MCF 10A (cell line): ENCODE results near the gene PRPF40B. TPM values are rescaled to one million over a fixed set of nuclear protein-coding genes. Genes with fewer than 3 reads are reported as not detected.

Experiments used
- BruUV-seq: library from RNA; stranded (reverse); fragments of 400-500 nt; replicated peaks from 2 replicates; lab custom pipeline; 2021; lab: Mats Ljungman, UMichigan
- CTCF ChIA-PET: fragments of 300-600 bp; sonication (Branson Sonifier 250); formaldehyde crosslinking; extraction: SDS; loops from one replicate; lab custom pipeline; 2021; ENCODE audit warnings: antibody characterized with exemption, inconsistent platforms; lab: Yijun Ruan, JAX
- POLR2A ChIA-PET: fragments of 300-600, 350-650 bp; sonication (Branson Sonifier 250); formaldehyde crosslinking; extraction: SDS; loops from one replicate; lab custom pipeline; 2020; ENCODE audit warnings: antibody characterized with exemption, inconsistent platforms; lab: Yijun Ruan, JAX
- DNase-seq: peaks from one replicate; pipeline ENCODE4 v3.0.0-alpha.2; 2018; ENCODE audit not compliant: unreplicated experiment
- H3K27ac Mint-ChIP-seq: one replicate; pipeline ENCODE4 v1.8.0; 2022; ENCODE audit warnings: mild to moderate bottlenecking, low read depth, mixed read lengths; ENCODE audit not compliant: unreplicated experiment
- H3K27me3 Mint-ChIP-seq: one replicate; pipeline ENCODE4 v1.8.0; 2022; ENCODE audit warnings: mixed read lengths; ENCODE audit not compliant: insufficient read depth, unreplicated experiment
- H3K36me3 Mint-ChIP-seq: one replicate; pipeline ENCODE4 v1.8.0; 2022; ENCODE audit warnings: mild to moderate bottlenecking, moderate library complexity, mixed read lengths; ENCODE audit not compliant: insufficient read depth, unreplicated experiment
- H3K4me1 Mint-ChIP-seq: one replicate; pipeline ENCODE4 v1.8.0; 2022; ENCODE audit warnings: mixed read lengths; ENCODE audit not compliant: insufficient read depth, unreplicated experiment
- H3K4me3 Mint-ChIP-seq: one replicate; pipeline ENCODE4 v1.8.0; 2022; ENCODE audit warnings: mild to moderate bottlenecking, moderate library complexity, mixed read lengths; ENCODE audit not compliant: unreplicated experiment
- H3K9me3 Mint-ChIP-seq: one replicate; pipeline ENCODE4 v1.8.0; 2022; ENCODE audit warnings: mixed read lengths; ENCODE audit not compliant: unreplicated experiment
- intact Hi-C: fragments of 100-400 bp; cut with micrococcal nuclease; formaldehyde crosslinking; loops from 2 replicates; pipeline ENCODE4 v1.14.1; 2022
- total RNA-seq: library from RNA; stranded (reverse); gene quantifications from 2 replicates; pipeline ENCODE4 v1.2.3, GENCODE V29; 2022
- TF ChIP-seq, protein P1 (sequence below): fragments of 200-600 bp; IDR thresholded peaks from one replicate; pipeline ENCODE4 v1.8.0; 2022; ENCODE audit warnings: antibody characterized with exemption, mild to moderate bottlenecking; ENCODE audit not compliant: unreplicated experiment

PRPF40B gene
- total RNA-seq, 1 experiment from 2014 or later = 48.5 TPM

GRCh38 chr12:49648712-49649003 is 25.3 kb downstream of the PRPF40B start:
- TF ChIP-seq, protein P1, sequence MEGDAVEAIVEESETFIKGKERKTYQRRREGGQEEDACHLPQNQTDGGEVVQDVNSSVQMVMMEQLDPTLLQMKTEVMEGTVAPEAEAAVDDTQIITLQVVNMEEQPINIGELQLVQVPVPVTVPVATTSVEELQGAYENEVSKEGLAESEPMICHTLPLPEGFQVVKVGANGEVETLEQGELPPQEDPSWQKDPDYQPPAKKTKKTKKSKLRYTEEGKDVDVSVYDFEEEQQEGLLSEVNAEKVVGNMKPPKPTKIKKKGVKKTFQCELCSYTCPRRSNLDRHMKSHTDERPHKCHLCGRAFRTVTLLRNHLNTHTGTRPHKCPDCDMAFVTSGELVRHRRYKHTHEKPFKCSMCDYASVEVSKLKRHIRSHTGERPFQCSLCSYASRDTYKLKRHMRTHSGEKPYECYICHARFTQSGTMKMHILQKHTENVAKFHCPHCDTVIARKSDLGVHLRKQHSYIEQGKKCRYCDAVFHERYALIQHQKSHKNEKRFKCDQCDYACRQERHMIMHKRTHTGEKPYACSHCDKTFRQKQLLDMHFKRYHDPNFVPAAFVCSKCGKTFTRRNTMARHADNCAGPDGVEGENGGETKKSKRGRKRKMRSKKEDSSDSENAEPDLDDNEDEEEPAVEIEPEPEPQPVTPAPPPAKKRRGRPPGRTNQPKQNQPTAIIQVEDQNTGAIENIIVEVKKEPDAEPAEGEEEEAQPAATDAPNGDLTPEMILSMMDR = no peak
- no peak overlapping the region for H3K4me3 Mint-ChIP-seq
- ChIA-PET CTCF (interaction anchor here (0.6 to 1.4 kb wide), 6 partner anchors 12 to 316 kb away, joined by 3 to 4 read pairs (median 3); no protein-coding TSS in a partner anchor), POLR2A (interaction anchor here (0.6 to 1.7 kb wide), 6 partner anchors 10 to 93 kb away, joined by 3 to 5 read pairs (median 3); partner anchors contain the start of gene TMBIM6)
- H3K4me1 Mint-ChIP-seq = peaks cover 8% of the 10 kb centered on the region
- intact Hi-C loops = no loop called here
- no peaks in the 10 kb centered on the region for H3K27me3 Mint-ChIP-seq
- H3K27ac Mint-ChIP-seq = no peak overlapping the region
- no peak for DNase-seq
- H3K36me3 Mint-ChIP-seq = peaks cover 15% of the 10 kb centered on the region
- BruUV-seq = no TSS peak
- H3K9me3 Mint-ChIP-seq = no peaks in the 10 kb centered on the region

- ChIA-PET CTCF (interaction anchor here (0.7 to 1.4 kb wide), 3 partner anchors 25 to 128 kb away, joined by 3 to 4 read pairs (median 3); no protein-coding TSS in a partner anchor), POLR2A (interaction anchor here (1.1 to 1.7 kb wide), 3 partner anchors 11 to 63 kb away, joined by 3 to 5 read pairs (median 3); no protein-coding TSS in a partner anchor)
- Mint-ChIP-seq H3K36me3 (peaks cover 13% of the 10 kb centered on the region), H3K9me3 (no peaks in the 10 kb centered on the region), H3K27ac (no peak overlapping the region), H3K4me1 (peaks cover under 1% of the 10 kb centered on the region), H3K27me3 (no peaks in the 10 kb centered on the region), H3K4me3 (no peak overlapping the region)
- no TSS peak for BruUV-seq
- no peak for DNase-seq
- intact Hi-C loops = no loop called here
- TF ChIP-seq, protein P1 = no peak
Measured at GRCh38 chr12:49649445-49649844, 26.1 kb downstream of the PRPF40B start.

DNA sequence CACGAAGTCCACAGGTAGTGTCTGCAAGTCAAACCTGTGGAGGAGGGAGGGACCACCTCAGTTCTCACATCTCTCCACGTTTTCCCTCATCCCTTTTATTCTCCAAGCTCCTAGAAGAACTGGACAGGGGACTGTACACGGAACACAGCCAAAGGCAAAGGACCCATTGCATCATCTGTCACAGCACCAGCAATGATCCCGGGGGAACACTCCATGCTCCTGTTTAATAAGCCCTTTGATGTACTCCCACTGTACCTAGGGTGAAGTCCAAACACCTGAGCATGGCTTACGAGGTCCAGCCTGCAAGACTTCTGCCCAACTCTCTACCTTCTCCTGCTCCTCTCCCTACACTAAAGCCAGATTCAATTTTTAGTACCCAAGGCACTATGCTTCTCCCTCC is 26.5 kb downstream of the PRPF40B start:
- Mint-ChIP-seq H3K36me3 (peaks cover 9% of the 10 kb centered on the region), H3K9me3 (no peaks in the 10 kb centered on the region), H3K27me3 (no peaks in the 10 kb centered on the region), H3K4me3 (no peak overlapping the region), H3K27ac (no peak overlapping the region), H3K4me1 (no peaks in the 10 kb centered on the region)
- DNase-seq = no peak
- intact Hi-C loops = no loop called here
- TF ChIP-seq, protein P1 = no peak
- ChIA-PET CTCF (interaction anchor here (0.6 to 0.7 kb wide), 2 partner anchors 9 to 65 kb away, joined by 3 to 4 read pairs; no protein-coding TSS in a partner anchor), POLR2A (interaction anchor here (1.5 kb wide), 1 partner anchor 13 kb away, joined by 3 read pairs; no protein-coding TSS in a partner anchor)
- no TSS peak for BruUV-seq

- no TSS peak for BruUV-seq
- Mint-ChIP-seq H3K4me3 (no peak overlapping the region), H3K36me3 (peaks cover 6% of the 10 kb centered on the region), H3K9me3 (no peaks in the 10 kb centered on the region), H3K4me1 (no peaks in the 10 kb centered on the region), H3K27ac (no peak overlapping the region), H3K27me3 (no peaks in the 10 kb centered on the region)
- POLR2A ChIA-PET = interaction anchor here (0.6 kb wide), 1 partner anchor 51 kb away, joined by 3 read pairs; no protein-coding TSS in a partner anchor
- CTCF ChIA-PET = interaction anchor here (0.9 kb wide), 1 partner anchor 15 kb away, joined by 3 read pairs; no protein-coding TSS in a partner anchor
- no peak for DNase-seq
- TF ChIP-seq, protein P1 = no peak
- intact Hi-C loops = no loop called here
Measured at GRCh38 chr12:49651855-49652254, 28.5 kb downstream of the PRPF40B start.
